ENCODE data around the gene PRR3.

The PRR3 gene

GRCh38 chr6:30510419-30511168 lies 46.5 kb upstream of the PRR3 start:
- Histone ChIP-seq H2AFZ (ENCODE audit: low read depth, low read length) (no peak overlapping the region), H3K4me1 (ENCODE audit: low read length) (peaks cover 22% of the 10 kb centered on the region), H3K9ac (ENCODE audit: low read length) (no peak overlapping the region), H3K4me2 (ENCODE audit: low read length) (no peak overlapping the region), H4K20me1 (ENCODE audit: insufficient read depth, low read length) (no peaks in the 10 kb centered on the region), H3K36me3 (replicated peaks; ENCODE audit: low read depth, low read length) (no peaks in the 10 kb centered on the region), H3K27ac (ENCODE audit: low read length) (no peak overlapping the region), H3K27me3 (ENCODE audit: low read depth, low read length) (peaks cover 2% of the 10 kb centered on the region; the same call in 1 of the 2 replicates), H3K4me3 (ENCODE audit: low read length) (no peak overlapping the region), H3K9me3 (ENCODE audit: insufficient read depth, low read length) (no peaks in the 10 kb centered on the region), H3K79me2 (ENCODE audit: low read length) (no peaks in the 10 kb centered on the region)
- no peak for TF ChIP-seq EZH2phosphoT487 (IDR thresholded peaks at IDR 0.05; ENCODE audit: low read depth)
- no peak for TF ChIP-seq CTCF (IDR thresholded peaks at IDR 0.05; ENCODE audit: low read depth, low read length)

- no peaks in the 10 kb centered on the region for H3K36me3 ChIP-seq (replicated peaks; ENCODE audit: low read depth, low read length)
- H3K4me2 ChIP-seq (ENCODE audit: low read length), result no peak overlapping the region
Measured at GRCh38 chr6:30511169-30511546, 45.9 kb upstream of the PRR3 start.

GRCh38 chr6:30513451-30513850 lies 43.6 kb upstream of the PRR3 start:
- Histone ChIP-seq H3K4me2 (ENCODE audit: low read length) (no peak overlapping the region), H3K27me3 (ENCODE audit: low read depth, low read length) (peaks cover 2% of the 10 kb centered on the region; the same call in 1 of the 2 replicates), H3K4me1 (ENCODE audit: low read length) (peaks cover 12% of the 10 kb centered on the region), H3K36me3 (replicated peaks; ENCODE audit: low read depth, low read length) (no peaks in the 10 kb centered on the region), H3K27ac (ENCODE audit: low read length) (no peak overlapping the region), H3K79me2 (ENCODE audit: low read length) (no peaks in the 10 kb centered on the region), H3K9ac (ENCODE audit: low read length) (no peak overlapping the region), H2AFZ (ENCODE audit: low read depth, low read length) (no peak overlapping the region), H4K20me1 (ENCODE audit: insufficient read depth, low read length) (no peaks in the 10 kb centered on the region), H3K9me3 (ENCODE audit: insufficient read depth, low read length) (no peaks in the 10 kb centered on the region), H3K4me3 (ENCODE audit: low read length) (no peak overlapping the region)
- TF ChIP-seq CTCF (IDR thresholded peaks at IDR 0.05; ENCODE audit: low read depth, low read length), result no peak
- TF ChIP-seq EZH2phosphoT487 (IDR thresholded peaks at IDR 0.05; ENCODE audit: low read depth), result no peak

More at GRCh38 chr6:30511169-30511546, 45.9 kb upstream of the PRR3 start:
- Histone ChIP-seq H3K9ac (ENCODE audit: low read length) (no peak overlapping the region), H3K9me3 (ENCODE audit: insufficient read depth, low read length) (no peaks in the 10 kb centered on the region), H4K20me1 (ENCODE audit: insufficient read depth, low read length) (no peaks in the 10 kb centered on the region), H3K4me3 (ENCODE audit: low read length) (no peak overlapping the region), H2AFZ (ENCODE audit: low read depth, low read length) (no peak overlapping the region), H3K27me3 (ENCODE audit: low read depth, low read length) (peaks cover 2% of the 10 kb centered on the region; the same call in 1 of the 2 replicates), H3K27ac (ENCODE audit: low read length) (no peak overlapping the region), H3K4me1 (ENCODE audit: low read length) (peaks cover 22% of the 10 kb centered on the region), H3K79me2 (ENCODE audit: low read length) (no peaks in the 10 kb centered on the region)
- TF ChIP-seq EZH2phosphoT487 (IDR thresholded peaks at IDR 0.05; ENCODE audit: low read depth) (no peak), CTCF (IDR thresholded peaks at IDR 0.05; ENCODE audit: low read depth, low read length) (no peak)

GRCh38 chr6:30515106-30515505 lies 42.0 kb upstream of the PRR3 start:
- Histone ChIP-seq H3K36me3 (replicated peaks; ENCODE audit: low read depth, low read length) (no peaks in the 10 kb centered on the region), H4K20me1 (ENCODE audit: insufficient read depth, low read length) (no peaks in the 10 kb centered on the region), H3K79me2 (ENCODE audit: low read length) (no peaks in the 10 kb centered on the region), H3K9me3 (ENCODE audit: insufficient read depth, low read length) (no peaks in the 10 kb centered on the region), H3K4me1 (ENCODE audit: low read length) (no peaks in the 10 kb centered on the region; the same call in 1 of the 2 replicates), H3K27me3 (ENCODE audit: low read depth, low read length) (peaks cover 2% of the 10 kb centered on the region; the same call in 1 of the 2 replicates), H3K4me3 (ENCODE audit: low read length) (0 out of 2 replicates have a peak overlapping the region, but pooled peaks have one; percentile 37), H3K27ac (ENCODE audit: low read length) (no peak overlapping the region), H2AFZ (ENCODE audit: low read depth, low read length) (no peak overlapping the region), H3K9ac (ENCODE audit: low read length) (no peak overlapping the region), H3K4me2 (ENCODE audit: low read length) (peak overlapping the region; percentile 17; the same call in 1 of the 2 replicates)
- TF ChIP-seq EZH2phosphoT487 (IDR thresholded peaks at IDR 0.05; ENCODE audit: low read depth), result no peak
- no peak for TF ChIP-seq CTCF (IDR thresholded peaks at IDR 0.05; ENCODE audit: low read depth, low read length)

Measured in OCI-LY3 (cell line).